Suprapubic skin (tissue), 4 donors: ENCODE data around the gene KLHL29. TPM values are rescaled to one million over a fixed set of nuclear protein-coding genes. Genes with fewer than 3 reads are reported as not detected.

ENCODE experiments used
- DNase-seq, 2 donors: peaks; one replicate each; pipeline ENCODE4 v3.0.0-alpha.2; 2019; ENCODE audit warnings: low spot score in 2 of 2
- H3K27ac ChIP-seq: fragments of 200-600 bp; sonication (generic); one replicate; pipeline ENCODE4 v1.5.1; 2019
- H3K27me3 ChIP-seq: fragments of 200-600 bp; sonication (generic); one replicate; pipeline ENCODE4 v1.5.1; 2019
- H3K36me3 ChIP-seq: fragments of 200-600 bp; sonication (generic); one replicate; pipeline ENCODE4 v1.5.1; 2019
- H3K4me1 ChIP-seq: fragments of 200-600 bp; sonication (generic); one replicate; pipeline ENCODE4 v1.5.1; 2019
- H3K4me3 ChIP-seq: fragments of 200-600 bp; sonication (generic); one replicate; pipeline ENCODE4 v1.5.1; 2019; ENCODE audit warnings: mild to moderate bottlenecking
- H3K9me3 ChIP-seq: fragments of 200-600 bp; sonication (generic); one replicate; pipeline ENCODE4 v1.5.1; 2019
- CTCF ChIP-seq, 2 donors: fragments of 200-600 bp in 1 of 2; fragments of 450-650 bp in 1 of 2; sonication (generic) in 1 of 2; IDR thresholded peaks; one replicate each; pipeline ENCODE4 v1.5.1; 2016 to 2019; ENCODE audit warnings: antibody characterized with exemption in 2 of 2, mild to moderate bottlenecking in 1 of 2, moderate library complexity in 1 of 2
- EP300 ChIP-seq: sonication (generic); formaldehyde crosslinking; IDR thresholded peaks from one replicate; pipeline ENCODE4 v1.6.1; 2017; ENCODE audit warnings: antibody characterized with exemption
- POLR2A ChIP-seq, 2 donors: fragments of 450-650 bp; IDR thresholded peaks; one replicate each; pipeline ENCODE4 v1.6.1; 2017; ENCODE audit warnings: antibody characterized with exemption in 2 of 2, mild to moderate bottlenecking in 2 of 2, moderate library complexity in 2 of 2
- POLR2AphosphoS5 ChIP-seq, 3 donors: sonication (generic); formaldehyde crosslinking; IDR thresholded peaks; one replicate each; pipeline ENCODE4 v1.6.1; 2017; ENCODE audit warnings: antibody characterized with exemption in 3 of 3
- WGBS: methylation state at CpG from one replicate; pipeline ENCODE4 v1.1.5; 2018; 5-methylcytosine and 5-hydroxymethylcytosine counted together
- total RNA-seq, 4 donors: library from RNA; depleted of rRNA; stranded (reverse); fragments of >200 nt; gene quantifications; one replicate each; pipeline ENCODE4 v1.1.0, GENCODE V29; 2016

The KLHL29 gene
- total RNA-seq, 4 donors from 2014 or later = 17.1 to 30.8 (median 20.7) TPM

- H3K27me3 ChIP-seq = no peaks in the 10 kb centered on the region
- DNase-seq = no peak
- no peak overlapping the region for H3K4me3 ChIP-seq
- no peaks in the 10 kb centered on the region for H3K9me3 ChIP-seq
- WGBS = 91% methylated on average over 8 of the region's 8 CpGs
- H3K4me1 ChIP-seq = no peaks in the 10 kb centered on the region
- TF ChIP-seq POLR2A (IDR thresholded peaks at IDR 0.05) (no peak), POLR2AphosphoS5 (IDR thresholded peaks at IDR 0.05) (no peak), EP300 (no peak), CTCF (IDR thresholded peaks at IDR 0.05) (no peak)
- H3K36me3 ChIP-seq = no peaks in the 10 kb centered on the region
- no peak overlapping the region for H3K27ac ChIP-seq
Observed at GRCh38 chr2:23373666-23374065, 11.3 kb upstream of the KLHL29 start.

GRCh38 chr2:23375448-23375847 lies 9.5 kb upstream of the KLHL29 start:
- Histone ChIP-seq H3K4me1 (peaks cover 2% of the 10 kb centered on the region), H3K27me3 (no peaks in the 10 kb centered on the region), H3K4me3 (no peak overlapping the region), H3K9me3 (no peaks in the 10 kb centered on the region), H3K27ac (no peak overlapping the region), H3K36me3 (no peaks in the 10 kb centered on the region)
- no peak for DNase-seq
- TF ChIP-seq EP300 (no peak), POLR2AphosphoS5 (IDR thresholded peaks at IDR 0.05) (no peak), CTCF (IDR thresholded peaks at IDR 0.05) (no peak), POLR2A (IDR thresholded peaks at IDR 0.05) (no peak)
- 79% methylated on average over 3 of the region's 3 CpGs for WGBS

- Histone ChIP-seq H3K27ac (no peak overlapping the region), H3K4me3 (no peak overlapping the region), H3K36me3 (no peaks in the 10 kb centered on the region), H3K27me3 (no peaks in the 10 kb centered on the region), H3K9me3 (no peaks in the 10 kb centered on the region), H3K4me1 (peaks cover 8% of the 10 kb centered on the region)
- 91% methylated on average over 5 of the region's 5 CpGs for WGBS
- TF ChIP-seq CTCF (IDR thresholded peaks at IDR 0.05) (no peak), EP300 (no peak)
- DNase-seq = no peak
Observed at GRCh38 chr2:23376075-23376474, 8.9 kb upstream of the KLHL29 start.

- no peak overlapping the region for H3K27ac ChIP-seq
- H3K4me3 ChIP-seq = no peak overlapping the region
- H3K4me1 ChIP-seq = peaks cover 8% of the 10 kb centered on the region
- TF ChIP-seq CTCF (IDR thresholded peaks at IDR 0.05) (no peak), EP300 (no peak), POLR2A (IDR thresholded peaks at IDR 0.05) (no peak), POLR2AphosphoS5 (IDR thresholded peaks at IDR 0.05) (no peak)
- H3K36me3 ChIP-seq = no peaks in the 10 kb centered on the region
- no peaks in the 10 kb centered on the region for H3K27me3 ChIP-seq
- H3K9me3 ChIP-seq = no peaks in the 10 kb centered on the region
- DNase-seq = no peak
- WGBS = 73% methylated on average over 8 of the region's 8 CpGs
Observed at GRCh38 chr2:23376972-23377371, 8.0 kb upstream of the KLHL29 start.

- 60% methylated on average over 4 of the region's 4 CpGs for WGBS
- Histone ChIP-seq H3K36me3 (no peaks in the 10 kb centered on the region), H3K4me3 (no peak overlapping the region), H3K27me3 (no peaks in the 10 kb centered on the region), H3K27ac (no peak overlapping the region), H3K9me3 (no peaks in the 10 kb centered on the region), H3K4me1 (peaks cover 8% of the 10 kb centered on the region)
- TF ChIP-seq CTCF (IDR thresholded peaks at IDR 0.05) = no peak
- no peak for TF ChIP-seq EP300
- no peak for TF ChIP-seq POLR2A (IDR thresholded peaks at IDR 0.05)
- no peak for TF ChIP-seq POLR2AphosphoS5 (IDR thresholded peaks at IDR 0.05)
- DNase-seq = no peak
Observed at GRCh38 chr2:23377771-23378170, 7.2 kb upstream of the KLHL29 start.
